ENCODE measurements around the gene ARMC5. TPM values are rescaled to one million over a fixed set of nuclear protein-coding genes. Genes with fewer than 3 reads are reported as not detected.

The ARMC5 gene
- total and polyA plus RNA-seq, 12 donors: 2.9 to 37.9 (median 12.0) TPM

GRCh38 chr16:31412750-31413149, 46.6 kb upstream of the ARMC5 start:
- no peaks in the 10 kb centered on the region for H3K36me3 ChIP-seq (replicated peaks in 1 of 2)
- TF ChIP-seq CTCF (IDR thresholded peaks at IDR 0.05): no peak
- TF ChIP-seq POLR2A (IDR thresholded peaks at IDR 0.05): no peak
- no peaks in the 10 kb centered on the region for H3K27me3 ChIP-seq
- no peak overlapping the region for H3K4me3 ChIP-seq
- WGBS, 4 donors: 80 to 87% (median 83%) methylated on average over 10 of the region's 10 CpGs
- no peaks in the 10 kb centered on the region for H3K9me3 ChIP-seq (replicated peaks in 1 of 3)
- no peak overlapping the region for H3K27ac ChIP-seq
- intact Hi-C loops (cut with DNase I): no loop called here
- no peak for DNase-seq
- H3K4me1 ChIP-seq (replicated peaks in 1 of 2): no peaks in the 10 kb centered on the region

GRCh38 chr16:31413381-31413780, 45.9 kb upstream of the ARMC5 start:
- no peaks in the 10 kb centered on the region for H3K27me3 ChIP-seq
- no peak overlapping the region for H3K27ac ChIP-seq
- intact Hi-C loops (cut with DNase I): no loop called here
- H3K4me1 ChIP-seq (replicated peaks in 1 of 2): no peaks in the 10 kb centered on the region
- 88 to 90% (median 89%) methylated on average over 5 of the region's 5 CpGs for WGBS, 4 donors
- H3K9me3 ChIP-seq (replicated peaks in 1 of 3): no peaks in the 10 kb centered on the region
- no peak for DNase-seq
- H3K36me3 ChIP-seq (replicated peaks in 1 of 2): no peaks in the 10 kb centered on the region
- H3K4me3 ChIP-seq: no peak overlapping the region
- no peak for TF ChIP-seq POLR2A (IDR thresholded peaks at IDR 0.05)
- TF ChIP-seq CTCF (IDR thresholded peaks at IDR 0.05): no peak

GRCh38 chr16:31413943-31414342, 45.4 kb upstream of the ARMC5 start:
- 83 to 92% (median 85%) methylated on average over 4 of the region's 4 CpGs for WGBS, 4 donors
- Histone ChIP-seq H3K4me1 (replicated peaks in 1 of 2) (no peaks in the 10 kb centered on the region), H3K27me3 (no peaks in the 10 kb centered on the region), H3K27ac (no peak overlapping the region), H3K9me3 (replicated peaks in 1 of 3) (no peaks in the 10 kb centered on the region), H3K36me3 (replicated peaks in 1 of 2) (no peaks in the 10 kb centered on the region), H3K4me3 (no peak overlapping the region)
- DNase-seq: no peak
- no peak for TF ChIP-seq CTCF (IDR thresholded peaks at IDR 0.05)
- no peak for TF ChIP-seq POLR2A (IDR thresholded peaks at IDR 0.05)
- intact Hi-C loops (cut with DNase I): no loop called here

- 67 to 76% (median 72%) methylated on average over 4 of the region's 4 CpGs for WGBS, 4 donors
- intact Hi-C loops (cut with DNase I): no loop called here
- Histone ChIP-seq H3K27ac (no peak overlapping the region), H3K4me3 (no peak overlapping the region), H3K36me3 (replicated peaks in 1 of 2) (no peaks in the 10 kb centered on the region), H3K4me1 (replicated peaks in 1 of 2) (no peaks in the 10 kb centered on the region), H3K9me3 (replicated peaks in 1 of 3) (no peaks in the 10 kb centered on the region), H3K27me3 (no peaks in the 10 kb centered on the region)
- TF ChIP-seq POLR2A (IDR thresholded peaks at IDR 0.05) (no peak), CTCF (IDR thresholded peaks at IDR 0.05) (no peak)
- no peak for DNase-seq
These were observed 44.6 kb upstream of the ARMC5 start for GRCh38 chr16:31414706-31415105.

All from adrenal gland (tissue), 12 donors.